HL-60 (cell line): ENCODE results near the gene UST.

Source experiments
- POLR2AphosphoS5 ChIP-seq: IDR thresholded peaks from 2 replicates; pipeline ENCODE4 v1.6.1; 2012; ENCODE audit warnings: low read depth
- TF ChIP-seq, protein P1 (sequence below): IDR thresholded peaks from one replicate; pipeline ENCODE4 v1.5.1; 2011; ENCODE audit warnings: low read length, control low read depth, inconsistent platforms; ENCODE audit not compliant: insufficient read depth

DNA sequence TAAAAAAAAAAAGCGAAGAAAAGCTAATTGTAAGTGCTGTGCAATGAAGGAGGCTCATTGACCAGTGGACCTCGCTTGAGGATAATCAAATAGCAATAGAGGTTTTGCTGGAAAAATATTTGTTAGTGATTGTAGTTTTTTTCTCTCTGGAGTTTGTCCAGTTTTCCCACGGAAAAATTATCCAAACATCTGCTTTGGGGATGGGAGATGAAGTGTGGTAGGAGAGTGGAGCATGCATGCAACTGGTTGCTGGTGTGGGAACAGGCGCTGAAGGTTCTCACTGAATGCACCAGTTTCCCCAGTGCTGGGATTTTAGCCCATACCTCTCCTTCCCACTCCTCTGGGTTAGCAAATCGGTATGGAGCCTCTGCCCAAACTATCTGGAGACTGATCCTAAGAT, 288.9 kb downstream of the UST start:
- TF ChIP-seq, protein P1, sequence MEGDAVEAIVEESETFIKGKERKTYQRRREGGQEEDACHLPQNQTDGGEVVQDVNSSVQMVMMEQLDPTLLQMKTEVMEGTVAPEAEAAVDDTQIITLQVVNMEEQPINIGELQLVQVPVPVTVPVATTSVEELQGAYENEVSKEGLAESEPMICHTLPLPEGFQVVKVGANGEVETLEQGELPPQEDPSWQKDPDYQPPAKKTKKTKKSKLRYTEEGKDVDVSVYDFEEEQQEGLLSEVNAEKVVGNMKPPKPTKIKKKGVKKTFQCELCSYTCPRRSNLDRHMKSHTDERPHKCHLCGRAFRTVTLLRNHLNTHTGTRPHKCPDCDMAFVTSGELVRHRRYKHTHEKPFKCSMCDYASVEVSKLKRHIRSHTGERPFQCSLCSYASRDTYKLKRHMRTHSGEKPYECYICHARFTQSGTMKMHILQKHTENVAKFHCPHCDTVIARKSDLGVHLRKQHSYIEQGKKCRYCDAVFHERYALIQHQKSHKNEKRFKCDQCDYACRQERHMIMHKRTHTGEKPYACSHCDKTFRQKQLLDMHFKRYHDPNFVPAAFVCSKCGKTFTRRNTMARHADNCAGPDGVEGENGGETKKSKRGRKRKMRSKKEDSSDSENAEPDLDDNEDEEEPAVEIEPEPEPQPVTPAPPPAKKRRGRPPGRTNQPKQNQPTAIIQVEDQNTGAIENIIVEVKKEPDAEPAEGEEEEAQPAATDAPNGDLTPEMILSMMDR, result no peak
- no peak for TF ChIP-seq POLR2AphosphoS5
